GM06990 (cell line): ENCODE measurements around the gene DMBT1.

ENCODE experiments used
- DNase-seq: peaks from one replicate; pipeline ENCODE4 v3.0.0-alpha.2; 2011; ENCODE audit not compliant: insufficient read length; ENCODE audit errors: extremely low read depth
- H3K27me3 ChIP-seq: replicated peaks from 2 replicates; pipeline ENCODE4 v1.6.0; 2011; ENCODE audit warnings: low read length; ENCODE audit not compliant: control insufficient read depth, insufficient read depth
- H3K36me3 ChIP-seq: 2 replicates; pipeline ENCODE4 v1.5.1; 2011; ENCODE audit warnings: low read length; ENCODE audit not compliant: control insufficient read depth, insufficient read depth
- H3K4me3 ChIP-seq: replicated peaks from 2 replicates; pipeline ENCODE4 v1.5.1; 2011; ENCODE audit warnings: low read depth, mild to moderate bottlenecking, control low read depth, low read length
- CTCF ChIP-seq: IDR thresholded peaks from 2 replicates; pipeline ENCODE4 v1.5.1; 2011; ENCODE audit warnings: low read length, control low read depth, mild to moderate bottlenecking, inconsistent platforms; ENCODE audit not compliant: insufficient read depth, poor library complexity, severe bottlenecking

DMBT1 gene

GRCh38 chr10:122516734-122517133 is 43.8 kb upstream of the DMBT1 start:
- Histone ChIP-seq H3K4me3 (no peak overlapping the region), H3K36me3 (no peaks in the 10 kb centered on the region), H3K27me3 (no peaks in the 10 kb centered on the region; the same call in 1 of the 2 replicates)
- DNase-seq: no peak
- no peak for TF ChIP-seq CTCF

GRCh38 chr10:122519144-122519543 is 41.4 kb upstream of the DMBT1 start:
- Histone ChIP-seq H3K4me3 (no peak overlapping the region), H3K27me3 (no peaks in the 10 kb centered on the region; the same call in none of the 2 replicates), H3K36me3 (no peaks in the 10 kb centered on the region)
- DNase-seq: no peak
- no peak for TF ChIP-seq CTCF

- H3K27me3 ChIP-seq: no peaks in the 10 kb centered on the region; the same call in none of the 2 replicates
- no peak for DNase-seq
- H3K4me3 ChIP-seq: no peak overlapping the region
- TF ChIP-seq CTCF: no peak
- H3K36me3 ChIP-seq: no peaks in the 10 kb centered on the region
Measured at GRCh38 chr10:122519873-122520272, 40.7 kb upstream of the DMBT1 start.

GRCh38 chr10:122521011-122521410 is 39.5 kb upstream of the DMBT1 start:
- no peak for TF ChIP-seq CTCF
- no peak overlapping the region for H3K4me3 ChIP-seq

GRCh38 chr10:122524811-122525210 is 35.7 kb upstream of the DMBT1 start:
- no peak for DNase-seq
- no peak for TF ChIP-seq CTCF
- Histone ChIP-seq H3K27me3 (no peaks in the 10 kb centered on the region; the same call in none of the 2 replicates), H3K4me3 (no peak overlapping the region), H3K36me3 (no peaks in the 10 kb centered on the region)

More at GRCh38 chr10:122521011-122521410, 39.5 kb upstream of the DMBT1 start:
- DNase-seq: no peak
- Histone ChIP-seq H3K36me3 (no peaks in the 10 kb centered on the region), H3K27me3 (no peaks in the 10 kb centered on the region; the same call in none of the 2 replicates)

- no peak for DNase-seq
- H3K4me3 ChIP-seq: no peak overlapping the region
- H3K27me3 ChIP-seq: no peaks in the 10 kb centered on the region; the same call in none of the 2 replicates
- H3K36me3 ChIP-seq: no peaks in the 10 kb centered on the region
- TF ChIP-seq CTCF: peak; percentile 16
Measured at GRCh38 chr10:122525788-122526187, 34.8 kb upstream of the DMBT1 start.
